DMS 273 (cell line): ENCODE data around the gene LIX1L.
"Not testable (repeated sequence)": the region's sequence is repeated elsewhere in the genome, so short reads cannot be mapped to it uniquely, and the experiment has no call there.

ENCODE experiments used
- DNase-seq: peaks from one replicate; lab custom pipeline; 2025; ENCODE audit not compliant: unreplicated experiment; lab: John Stamatoyannopoulos, UW

The LIX1L gene

DNA sequence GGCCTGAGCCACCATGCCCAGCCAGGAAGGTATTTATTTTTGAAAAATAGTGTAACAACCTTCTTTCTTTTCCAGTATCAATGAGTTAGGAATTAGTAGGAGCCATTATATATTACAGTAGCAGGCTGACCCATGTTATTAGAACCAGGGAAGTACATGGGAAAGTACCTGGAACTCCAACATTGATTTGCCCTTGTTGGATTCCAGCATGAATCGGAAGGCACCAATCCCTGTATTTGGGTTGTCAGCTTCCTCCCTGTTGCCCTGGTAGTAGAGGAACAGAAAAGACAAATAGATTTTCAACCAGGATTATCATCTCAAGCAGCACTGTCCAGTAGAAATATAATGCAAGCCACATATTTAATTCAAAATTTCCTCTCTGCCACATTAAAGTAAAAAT, 20.4 kb downstream of the LIX1L start:
- DNase-seq, result no peak

DNA sequence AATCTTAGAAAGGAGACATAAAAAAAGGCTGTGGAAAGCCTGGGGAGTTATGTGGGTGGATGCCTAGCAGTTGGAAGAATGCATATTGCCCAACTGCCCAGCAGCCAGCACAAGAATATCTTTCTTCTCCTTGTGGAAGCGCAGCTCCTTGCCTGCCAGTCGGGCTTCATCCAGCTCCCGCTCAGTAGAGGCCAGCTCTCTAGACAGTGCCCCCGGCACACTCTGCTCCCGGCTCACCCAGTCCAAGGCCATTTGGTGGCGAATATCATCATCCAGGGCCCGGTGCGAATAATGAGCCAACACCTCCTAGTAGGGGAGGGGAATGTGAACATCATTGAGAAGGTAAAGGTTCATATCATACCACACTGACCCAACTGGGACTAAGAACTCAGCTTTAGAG, 21.6 kb downstream of the LIX1L start:
- no peak for DNase-seq

DNA sequence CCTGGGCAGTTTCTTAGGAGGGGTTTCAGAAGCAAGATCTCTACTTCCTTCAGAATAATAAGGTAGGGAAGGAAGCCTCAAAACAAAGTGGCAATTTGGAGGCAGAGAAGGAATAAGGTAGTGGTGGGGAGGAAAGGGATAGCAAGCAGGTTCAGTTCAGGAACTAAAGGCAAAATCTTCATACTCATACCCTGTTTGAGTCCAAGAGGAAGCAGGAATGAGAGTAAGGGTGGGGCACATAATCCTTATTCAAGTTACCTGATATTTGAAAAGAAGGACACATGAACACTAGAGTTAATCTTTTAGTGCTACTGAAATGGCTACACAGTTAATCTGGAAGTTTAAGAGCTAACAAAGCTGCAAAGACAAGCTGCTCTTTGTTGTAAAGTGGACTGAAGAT, 22.1 kb downstream of the LIX1L start:
- no peak for DNase-seq

DNA sequence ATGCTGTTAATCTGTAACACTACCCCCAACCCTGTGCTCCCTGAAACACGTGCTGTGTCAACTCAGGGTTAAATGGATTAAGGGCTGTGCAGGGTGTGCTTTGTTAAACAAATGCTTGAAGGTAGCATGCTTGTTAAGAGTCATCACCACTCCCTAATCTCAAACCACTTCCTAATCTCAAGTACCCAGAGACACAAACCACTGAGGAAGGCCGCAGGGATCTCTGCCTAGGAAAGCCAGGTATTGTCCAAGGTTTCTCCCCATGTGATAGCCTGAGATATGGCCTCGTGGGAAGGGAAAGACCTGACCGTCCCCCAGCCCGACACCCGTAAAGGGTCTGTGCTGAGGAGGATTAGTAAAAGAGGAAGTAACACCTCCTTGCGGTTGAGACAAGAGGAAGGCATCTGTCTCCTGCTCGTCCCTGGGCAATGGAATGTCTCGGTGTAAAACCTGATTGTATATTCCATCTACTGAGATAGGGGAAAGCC, 25.3 kb downstream of the LIX1L start:
- DNase-seq, result not testable (repeated sequence)

DNA sequence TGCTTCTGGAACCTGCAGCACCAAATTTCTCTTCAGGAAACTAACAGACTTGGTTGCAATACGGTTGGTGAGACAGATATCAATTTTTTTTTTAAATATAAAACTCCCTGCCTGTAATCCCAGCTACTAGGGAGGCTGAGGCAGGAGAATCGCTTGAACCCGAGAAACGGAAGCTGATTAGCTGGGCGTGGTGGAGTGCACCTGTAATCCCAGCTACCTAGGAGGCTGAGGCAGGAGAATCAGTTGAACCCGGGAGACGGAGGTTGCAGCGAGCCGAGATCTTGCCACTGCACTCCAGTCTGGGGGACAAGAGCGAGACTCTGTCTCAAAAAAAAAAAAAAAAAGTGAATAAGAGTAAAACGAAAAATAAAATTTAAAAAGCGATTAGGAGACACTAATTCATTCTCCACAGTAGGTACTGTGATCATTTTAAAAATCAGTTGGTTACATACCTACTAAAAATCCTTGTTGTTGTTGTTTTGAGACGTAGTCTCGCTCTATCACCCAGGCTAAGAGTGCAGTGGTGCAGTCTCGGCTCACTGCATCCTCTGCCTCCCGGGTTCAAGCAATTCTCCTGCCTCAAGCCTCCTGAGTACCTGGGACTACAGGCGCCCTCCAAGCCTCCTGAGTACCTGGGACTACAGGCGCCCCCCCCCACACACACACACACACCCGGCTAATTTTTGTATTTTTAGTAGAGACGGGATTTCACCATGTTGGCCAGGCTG, 29.7 kb downstream of the LIX1L start:
- DNase-seq, result no peak

GRCh38 chr1:145927063-145927886, 30.5 kb downstream of the LIX1L start, which contains the start of gene RBM8A:
Gene RBM8A (minus strand): TSS chr1:145927484. CDS start chr1:145927426, 58 bp downstream.
- peak; percentile 99 for DNase-seq

DNA sequence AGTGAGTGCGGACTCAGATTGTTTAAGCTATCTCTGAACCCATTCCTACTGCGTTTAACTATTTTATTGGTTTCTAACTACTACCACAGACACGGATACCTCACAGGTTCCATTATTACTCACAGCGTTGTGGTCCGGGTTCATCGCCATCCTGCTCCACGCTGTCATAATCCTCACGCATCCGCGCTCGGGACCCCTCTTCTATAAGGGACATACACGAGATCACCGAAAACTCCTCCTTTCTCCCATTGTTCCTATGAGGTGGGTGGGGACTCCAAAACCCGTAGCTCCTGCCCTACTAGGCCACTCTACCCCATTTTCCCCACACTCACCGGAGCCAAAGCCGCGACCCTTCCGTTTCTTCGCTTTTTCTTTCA, 31.1 kb downstream of the LIX1L start:
- peak; percentile 47 for DNase-seq

DNA sequence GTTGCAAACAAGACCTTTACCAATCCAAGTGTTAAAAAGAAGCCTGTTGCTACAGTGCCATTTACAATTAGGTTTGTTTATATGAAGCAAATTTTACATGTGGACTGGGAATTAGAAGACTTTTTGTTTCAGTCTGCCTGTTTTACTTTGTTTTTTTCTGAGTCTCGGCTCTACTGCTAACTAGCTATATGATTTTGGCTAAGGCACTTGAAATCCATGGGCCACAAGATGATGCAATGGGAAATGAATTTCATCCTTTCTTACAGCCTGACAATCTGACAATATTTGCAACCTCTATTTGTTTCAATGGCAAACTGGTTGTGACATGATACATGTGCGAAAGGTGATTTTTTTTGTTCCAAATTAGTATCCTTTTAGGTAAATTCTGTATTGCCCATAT, 35.6 kb downstream of the LIX1L start:
- DNase-seq, result no peak

GRCh38 chr1:145920297-145920696, 37.5 kb downstream of the LIX1L start:
- DNase-seq, result not testable (repeated sequence)

DNA sequence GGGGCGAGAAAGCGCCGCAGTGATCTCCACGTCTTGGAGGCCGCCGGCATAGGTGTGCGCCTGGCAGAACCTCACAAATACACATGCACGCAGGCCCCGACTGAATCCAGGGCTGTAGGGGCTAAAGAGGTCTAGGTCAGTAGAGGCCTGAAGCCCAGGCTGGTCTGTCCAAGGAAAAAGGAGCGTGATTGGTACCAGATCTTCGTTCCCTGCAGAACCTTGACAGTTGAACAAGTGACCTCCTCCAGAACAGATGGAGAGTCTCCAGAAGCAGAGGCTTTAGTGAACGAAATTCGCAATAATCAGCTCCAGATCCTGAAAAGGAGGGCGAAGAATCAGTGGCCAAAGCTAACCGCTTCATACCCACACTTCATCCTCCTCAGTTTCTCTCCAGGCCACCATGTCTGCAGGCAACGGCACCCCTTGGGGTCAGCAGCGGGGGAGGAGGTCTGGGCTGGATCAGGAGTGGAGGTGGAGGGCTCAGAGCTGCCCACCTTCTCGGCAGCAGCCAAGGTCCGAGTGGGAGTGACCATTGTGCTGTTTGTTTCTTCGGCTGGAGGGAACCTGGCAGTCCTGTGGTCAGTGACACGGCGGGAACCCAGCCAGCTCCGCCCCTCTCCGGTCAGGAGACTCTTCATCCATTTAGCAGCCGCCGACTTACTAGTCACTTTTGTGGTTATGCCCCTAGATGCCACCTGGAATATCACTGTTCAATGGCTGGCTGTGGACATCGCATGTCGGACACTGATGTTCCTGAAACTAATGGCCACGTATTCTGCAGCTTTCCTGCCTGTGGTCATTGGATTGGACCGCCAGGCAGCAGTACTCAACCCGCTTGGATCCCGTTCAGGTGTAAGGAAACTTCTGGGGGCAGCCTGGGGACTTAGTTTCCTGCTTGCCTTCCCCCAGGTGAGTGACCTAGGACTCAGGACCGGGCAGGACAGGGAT, 38.6 kb downstream of the LIX1L start:
- DNase-seq, result peak; percentile 32

DNA sequence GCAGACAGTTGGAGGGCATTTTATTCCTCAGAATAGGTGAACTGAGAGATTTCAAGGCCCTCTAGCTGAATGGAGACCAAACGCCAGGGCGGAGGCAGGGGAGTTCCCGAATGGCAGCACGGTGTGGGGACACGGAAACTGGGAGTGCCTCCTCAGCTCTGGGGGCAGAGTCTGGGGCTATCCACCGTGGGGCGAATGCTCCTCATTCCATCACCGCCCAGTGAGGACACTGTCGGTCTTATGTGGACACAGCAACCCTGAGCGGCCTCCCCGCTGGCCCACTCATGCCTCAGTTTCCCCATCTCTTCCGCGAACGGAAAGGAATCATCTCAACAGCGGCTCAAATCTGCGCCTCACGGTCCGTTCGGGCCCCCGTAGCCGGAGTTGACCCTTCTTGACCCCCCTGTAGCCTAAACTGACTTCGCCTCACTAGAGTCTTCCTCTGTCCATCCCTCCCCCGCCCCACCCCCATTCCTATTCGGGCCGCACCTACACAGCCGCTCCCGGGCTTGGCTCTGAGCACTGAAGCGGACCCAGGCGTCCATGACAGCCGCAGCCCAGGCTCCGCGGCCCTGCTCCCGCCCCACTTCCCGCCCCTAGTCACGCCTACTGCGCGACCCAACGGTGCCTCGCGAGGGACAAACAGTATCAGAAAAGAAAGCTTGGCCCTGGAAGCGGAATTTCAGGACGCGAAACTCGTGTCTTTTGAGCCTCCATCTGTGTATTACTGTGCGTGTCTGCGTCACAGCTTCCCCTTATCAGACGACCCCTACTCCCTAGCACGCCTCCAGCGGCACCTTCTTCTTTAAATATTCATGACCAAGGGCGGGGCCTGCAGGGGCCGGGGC, 39.4 kb downstream of the LIX1L start, which contains the start of gene PEX11B:
TSS of gene PEX11B (minus strand) at position 574 of the 848 bp plus-strand sequence. CDS start at position 545, 29 bp downstream.
- peak; percentile 94 for DNase-seq

GRCh38 chr1:145917595-145917994, 40.2 kb downstream of the LIX1L start:
- no peak for DNase-seq

GRCh38 chr1:145916745-145917144, 41.1 kb downstream of the LIX1L start:
- DNase-seq, result no peak

- DNase-seq, result no peak
Observed at GRCh38 chr1:145912128-145912641, 45.6 kb downstream of the LIX1L start.

DNA sequence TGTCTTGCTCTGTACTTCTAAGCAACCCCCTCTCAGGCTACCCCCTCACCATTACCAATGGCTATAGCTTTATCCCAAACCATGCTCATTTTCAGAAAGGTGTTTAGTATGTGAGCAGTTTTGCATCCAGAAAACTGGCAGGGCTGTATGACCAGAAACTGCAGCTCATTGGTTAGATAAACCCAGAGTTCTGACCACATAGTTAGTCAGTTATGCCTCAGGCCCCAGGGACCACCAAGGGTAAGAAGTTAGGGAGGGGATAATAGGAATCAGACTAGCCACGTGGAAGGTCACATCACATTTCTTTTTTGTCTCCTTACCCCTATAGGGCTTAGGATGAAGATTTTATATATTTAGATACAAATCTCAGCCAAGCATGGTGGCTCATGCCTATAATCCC, 49.2 kb downstream of the LIX1L start:
- DNase-seq, result no peak

GRCh38 chr1:145906954-145907753, 50.7 kb downstream of the LIX1L start:
- DNase-seq, result no peak

DNA sequence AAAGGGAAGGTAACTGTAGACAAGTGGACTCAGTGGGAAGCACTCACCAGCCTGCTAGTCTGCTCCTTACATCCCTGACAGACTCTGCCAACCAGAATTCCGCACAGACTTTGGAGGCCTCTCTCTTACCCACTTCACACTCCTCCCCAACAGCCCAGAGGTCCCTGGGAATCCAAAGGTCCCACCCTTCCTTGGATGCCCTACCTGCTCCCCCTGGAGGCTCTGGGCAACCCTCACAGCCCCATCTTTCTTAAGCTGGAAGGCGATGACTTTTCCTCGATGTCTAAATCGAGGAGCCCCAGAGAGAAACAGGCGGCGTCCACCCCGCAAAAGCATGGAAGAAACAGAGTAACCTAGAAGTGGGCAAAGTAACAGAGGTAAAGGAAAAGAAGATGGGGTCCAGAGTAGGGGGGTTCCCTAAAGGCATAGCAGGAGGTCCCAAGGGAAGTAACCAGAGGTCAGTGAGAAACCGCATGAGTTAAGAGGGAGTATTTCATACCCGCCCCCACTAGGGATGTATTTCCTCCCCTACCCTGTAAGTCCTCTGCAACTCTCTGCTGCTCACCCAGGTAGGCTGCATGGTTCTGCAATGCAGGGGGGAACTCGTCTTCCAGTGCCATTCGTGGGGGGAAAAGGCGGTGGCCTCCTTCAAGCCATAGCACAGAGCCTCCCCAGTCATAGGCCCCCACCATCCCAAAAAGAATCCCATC, 56.4 kb downstream of the LIX1L start:
- no peak for DNase-seq

DNA sequence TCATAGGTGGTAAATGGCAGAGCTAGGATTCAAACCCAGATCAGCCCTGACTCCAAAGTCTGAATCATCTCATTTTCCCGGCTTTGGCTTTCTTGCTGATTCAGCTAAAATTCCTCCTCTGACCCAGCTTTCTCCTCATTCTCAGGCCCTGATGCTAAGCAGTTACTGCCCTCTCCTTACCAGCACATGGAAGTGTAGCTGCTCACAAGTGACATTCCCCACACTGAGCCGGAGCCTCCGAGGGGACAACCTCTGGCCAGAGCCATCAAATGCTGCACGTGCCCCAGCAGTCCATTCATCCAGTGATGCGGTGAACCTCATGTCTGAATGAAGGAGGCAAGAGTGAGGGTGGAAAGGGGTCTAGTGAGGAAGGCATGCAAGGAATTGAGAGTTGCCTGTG, 59.1 kb downstream of the LIX1L start:
- DNase-seq, result no peak
